OCI-LY7 (cell line): ENCODE measurements around the gene SPIRE2.
A peak's percentile ranks its signal among the peaks of the same experiment; 100 is the strongest.

Experiments used
- CTCF ChIP-seq: fragments of 200-600 bp; sonication (generic); conservative IDR thresholded peaks from 2 replicates; pipeline ENCODE4 v1.5.1; 2014; ENCODE audit warnings: mild to moderate bottlenecking, antibody characterized with exemption, low read length, moderate library complexity, mixed read lengths
- EZH2phosphoT487 ChIP-seq: fragments of 200-600 bp; sonication (generic); IDR thresholded peaks from 2 replicates; pipeline ENCODE4 v1.6.1; 2018; ENCODE audit warnings: low read depth, borderline replicate concordance, mild to moderate bottlenecking, mixed run types, antibody characterized with exemption, low read length, moderate library complexity, mixed read lengths

DNA sequence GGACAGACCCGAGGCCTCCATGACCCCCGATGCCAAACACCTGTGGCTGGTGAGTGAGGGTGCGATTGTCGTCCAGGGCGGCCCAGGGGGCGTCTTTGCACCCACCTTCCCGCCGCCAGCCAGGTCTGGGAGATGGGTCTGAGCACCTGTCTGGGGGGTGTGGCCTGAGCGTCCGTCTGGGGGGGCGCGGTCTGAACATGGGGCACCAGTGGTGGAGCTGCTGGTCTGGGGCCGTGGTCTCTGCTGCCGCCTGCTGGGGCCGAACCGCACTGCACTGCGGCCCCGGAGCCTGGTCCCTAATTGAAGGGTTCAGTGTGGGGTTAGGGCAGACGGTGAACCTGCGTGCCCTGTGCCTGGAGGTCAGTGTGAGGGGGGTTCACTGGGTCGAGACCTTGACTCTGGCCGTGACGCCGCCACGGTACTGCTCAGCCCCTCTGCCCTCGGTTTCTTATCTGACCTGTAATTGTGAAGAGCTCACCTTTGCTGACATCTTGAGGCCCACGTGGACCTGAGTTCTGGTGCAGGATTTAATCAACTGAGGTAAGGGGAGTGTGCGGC, 32.6 kb downstream of the SPIRE2 start:
- TF ChIP-seq CTCF (peak; percentile 96), EZH2phosphoT487 (no peak)
